ENCODE results near the gene TMEM205.

Gene TMEM205

GRCh38 chr19:11373166-11373884 is 27.3 kb upstream of the TMEM205 start:
- Histone ChIP-seq H3F3A (ENCODE audit: control insufficient read depth, insufficient read depth) (peaks cover 10% of the 10 kb centered on the region), H3K27me3 (ENCODE audit: control insufficient read depth, low read length) (no peaks in the 10 kb centered on the region), H3K4me1 (ENCODE audit: control insufficient read depth, low read length) (peaks cover 36% of the 10 kb centered on the region), H3K9me3 (ENCODE audit: control insufficient read depth, insufficient read depth, low read length) (no peaks in the 10 kb centered on the region), H3K36me3 (ENCODE audit: control insufficient read depth, low read length) (peaks cover 23% of the 10 kb centered on the region), H3K9me2 (replicated peaks; ENCODE audit: control insufficient read depth, low read length) (no peaks in the 10 kb centered on the region), H3K4me3 (ENCODE audit: low read length) (peak overlapping the region; percentile 94), H3K27ac (ENCODE audit: low read depth, low read length) (no peak overlapping the region), H4K20me1 (ENCODE audit: control insufficient read depth, insufficient read depth, low read depth, low read length) (no peaks in the 10 kb centered on the region), H3K79me2 (ENCODE audit: control insufficient read depth, low read length) (peaks cover 36% of the 10 kb centered on the region), H3K4me2 (ENCODE audit: low read length) (peak overlapping the region; percentile 85)
- no peak for TF ChIP-seq EZH2phosphoT487 (IDR thresholded peaks at IDR 0.05; ENCODE audit: borderline replicate concordance, low read length)
- no peak for TF ChIP-seq CTCF (IDR thresholded peaks at IDR 0.05; ENCODE audit: low read depth, low read length, poor library complexity, severe bottlenecking)

GRCh38 chr19:11370744-11371143 is 24.7 kb upstream of the TMEM205 start:
- no peak overlapping the region for H3K4me3 ChIP-seq (ENCODE audit: low read length)
- no peak overlapping the region for H3K27ac ChIP-seq (ENCODE audit: low read depth, low read length)
- H3K4me2 ChIP-seq (ENCODE audit: low read length) = no peak overlapping the region
- no peak for TF ChIP-seq CTCF (IDR thresholded peaks at IDR 0.05; ENCODE audit: low read depth, low read length, poor library complexity, severe bottlenecking)
- TF ChIP-seq EZH2phosphoT487 (IDR thresholded peaks at IDR 0.05; ENCODE audit: borderline replicate concordance, low read length) = no peak
- no peaks in the 10 kb centered on the region for H3F3A ChIP-seq (ENCODE audit: control insufficient read depth, insufficient read depth)
- peaks cover 10% of the 10 kb centered on the region for H3K4me1 ChIP-seq (ENCODE audit: control insufficient read depth, low read length)
- no peaks in the 10 kb centered on the region for H4K20me1 ChIP-seq (ENCODE audit: control insufficient read depth, insufficient read depth, low read depth, low read length)
- no peaks in the 10 kb centered on the region for H3K9me2 ChIP-seq (replicated peaks; ENCODE audit: control insufficient read depth, low read length)
- H3K27me3 ChIP-seq (ENCODE audit: control insufficient read depth, low read length) = no peaks in the 10 kb centered on the region
- no peaks in the 10 kb centered on the region for H3K9me3 ChIP-seq (ENCODE audit: control insufficient read depth, insufficient read depth, low read length)
- peaks cover 12% of the 10 kb centered on the region for H3K79me2 ChIP-seq (ENCODE audit: control insufficient read depth, low read length)
- H3K36me3 ChIP-seq (ENCODE audit: control insufficient read depth, low read length) = peaks cover 3% of the 10 kb centered on the region

GRCh38 chr19:11367528-11367927 is 21.5 kb upstream of the TMEM205 start:
- no peak overlapping the region for H3K27ac ChIP-seq (ENCODE audit: low read depth, low read length)
- no peaks in the 10 kb centered on the region for H3K4me1 ChIP-seq (ENCODE audit: control insufficient read depth, low read length)
- H3K4me3 ChIP-seq (ENCODE audit: low read length) = no peak overlapping the region
- no peaks in the 10 kb centered on the region for H3K9me2 ChIP-seq (replicated peaks; ENCODE audit: control insufficient read depth, low read length)
- no peaks in the 10 kb centered on the region for H3K79me2 ChIP-seq (ENCODE audit: control insufficient read depth, low read length)
- H3K27me3 ChIP-seq (ENCODE audit: control insufficient read depth, low read length) = no peaks in the 10 kb centered on the region
- TF ChIP-seq EZH2phosphoT487 (IDR thresholded peaks at IDR 0.05; ENCODE audit: borderline replicate concordance, low read length) (no peak), CTCF (IDR thresholded peaks at IDR 0.05; ENCODE audit: low read depth, low read length, poor library complexity, severe bottlenecking) (no peak)
- H3F3A ChIP-seq (ENCODE audit: control insufficient read depth, insufficient read depth) = no peaks in the 10 kb centered on the region
- H3K9me3 ChIP-seq (ENCODE audit: control insufficient read depth, insufficient read depth, low read length) = no peaks in the 10 kb centered on the region
- no peaks in the 10 kb centered on the region for H3K36me3 ChIP-seq (ENCODE audit: control insufficient read depth, low read length)
- H3K4me2 ChIP-seq (ENCODE audit: low read length) = no peak overlapping the region
- H4K20me1 ChIP-seq (ENCODE audit: control insufficient read depth, insufficient read depth, low read depth, low read length) = no peaks in the 10 kb centered on the region
